Measurements from ENCODE around the gene INSM2. TPM values are rescaled to one million over a fixed set of nuclear protein-coding genes. Genes with fewer than 3 reads are reported as not detected.

The INSM2 gene, protein sequence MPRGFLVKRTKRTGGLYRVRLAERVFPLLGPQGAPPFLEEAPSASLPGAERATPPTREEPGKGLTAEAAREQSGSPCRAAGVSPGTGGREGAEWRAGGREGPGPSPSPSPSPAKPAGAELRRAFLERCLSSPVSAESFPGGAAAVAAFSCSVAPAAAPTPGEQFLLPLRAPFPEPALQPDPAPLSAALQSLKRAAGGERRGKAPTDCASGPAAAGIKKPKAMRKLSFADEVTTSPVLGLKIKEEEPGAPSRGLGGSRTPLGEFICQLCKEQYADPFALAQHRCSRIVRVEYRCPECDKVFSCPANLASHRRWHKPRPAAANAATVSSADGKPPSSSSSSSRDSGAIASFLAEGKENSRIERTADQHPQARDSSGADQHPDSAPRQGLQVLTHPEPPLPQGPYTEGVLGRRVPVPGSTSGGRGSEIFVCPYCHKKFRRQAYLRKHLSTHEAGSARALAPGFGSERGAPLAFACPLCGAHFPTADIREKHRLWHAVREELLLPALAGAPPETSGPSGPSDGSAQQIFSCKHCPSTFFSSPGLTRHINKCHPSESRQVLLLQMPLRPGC
- 0.13 and 0.38 TPM in 2 replicates for total RNA-seq (2014; rRNA removed; shearing (Covaris generic))

DNA sequence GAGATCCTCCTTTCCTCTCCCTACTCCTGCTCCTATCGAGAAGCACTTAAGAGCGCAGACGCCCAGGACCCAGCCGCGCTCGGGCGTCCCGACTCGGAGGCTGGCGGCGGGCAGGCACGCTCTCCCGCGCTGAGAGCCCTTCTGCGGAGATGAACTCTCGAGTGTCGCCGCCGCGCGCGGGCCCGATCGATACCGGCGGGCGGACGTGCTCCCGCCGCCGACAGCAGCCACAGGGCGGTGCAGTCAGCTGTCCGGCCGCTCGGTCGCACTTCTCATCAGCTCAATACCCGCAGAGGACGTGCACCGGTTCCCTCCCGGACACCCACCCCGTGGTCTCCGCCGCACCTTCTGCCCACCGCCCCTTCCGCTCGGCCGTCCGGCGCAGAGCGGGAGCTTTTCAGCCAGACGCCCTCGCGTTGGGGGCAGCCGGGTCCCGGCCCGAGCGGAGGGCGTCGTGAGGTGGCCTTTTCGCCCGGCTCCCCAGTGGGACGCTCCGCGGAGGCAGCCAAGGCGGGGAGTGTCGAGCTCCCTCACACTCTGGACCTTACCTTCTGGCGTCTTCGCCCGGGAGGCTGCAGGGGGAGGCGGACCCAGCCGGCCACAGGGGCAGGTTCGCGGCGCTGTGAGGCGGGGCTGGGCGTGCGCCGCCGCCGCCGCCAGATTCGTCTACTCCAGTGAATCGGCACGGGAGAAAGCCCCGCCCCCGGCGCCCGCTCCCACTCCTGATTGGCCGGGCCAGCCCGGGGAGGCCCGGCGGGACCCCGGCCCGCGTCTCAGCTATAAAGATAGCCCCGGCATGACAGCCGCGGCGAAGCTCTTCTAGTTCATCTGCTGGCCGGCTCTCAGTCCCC, at the start of gene INSM2:
Gene INSM2, plus strand, starts transcription at position 808 of the 851 bp plus-strand sequence. CDS start 89 bp downstream, outside the sequence.
- no peaks in the 10 kb centered on the region for H3K9me3 ChIP-seq (replicated peaks)
- no peaks in the 10 kb centered on the region for H3K4me1 ChIP-seq
- DNase-seq, result peak; percentile 91
- H3K36me3 ChIP-seq, result no peaks in the 10 kb centered on the region
- H3K27me3 ChIP-seq, result no peaks in the 10 kb centered on the region
- H3K4me3 ChIP-seq, result peak within 1 kb of the TSS; percentile 68
- H3K27ac ChIP-seq, result no peak within 1 kb of the TSS

DNA sequence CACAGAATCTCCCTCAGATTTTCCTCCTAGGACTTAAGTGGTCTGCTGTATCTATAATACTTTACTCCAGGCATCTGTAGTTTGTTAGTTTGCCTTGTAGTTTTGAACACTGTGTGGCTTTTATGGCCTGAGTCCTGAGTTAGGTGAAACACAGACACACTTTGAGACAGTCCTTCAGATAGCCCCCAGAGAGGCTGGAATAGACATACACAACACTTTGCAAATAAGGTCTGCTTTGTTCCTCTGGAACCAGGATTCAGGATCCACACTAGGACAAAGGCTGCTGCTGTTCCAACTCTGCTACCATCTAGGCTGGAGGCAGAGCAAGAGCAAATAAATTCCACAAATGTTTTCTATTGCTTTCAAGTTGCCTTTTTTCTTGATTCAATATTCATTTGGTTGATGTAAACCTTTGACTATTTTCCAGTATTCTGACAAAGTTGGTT, 41.4 kb upstream of the INSM2 start:
- H3K27me3 ChIP-seq, result no peaks in the 10 kb centered on the region
- no peak overlapping the region for H3K27ac ChIP-seq
- no peaks in the 10 kb centered on the region for H3K36me3 ChIP-seq
- 0 out of 2 replicates have a peak, but pooled peaks cover 3% of the 10 kb centered on the region for H3K9me3 ChIP-seq (replicated peaks)
- no peak overlapping the region for H3K4me3 ChIP-seq
- H3K4me1 ChIP-seq, result no peaks in the 10 kb centered on the region
- no peak for DNase-seq

DNA sequence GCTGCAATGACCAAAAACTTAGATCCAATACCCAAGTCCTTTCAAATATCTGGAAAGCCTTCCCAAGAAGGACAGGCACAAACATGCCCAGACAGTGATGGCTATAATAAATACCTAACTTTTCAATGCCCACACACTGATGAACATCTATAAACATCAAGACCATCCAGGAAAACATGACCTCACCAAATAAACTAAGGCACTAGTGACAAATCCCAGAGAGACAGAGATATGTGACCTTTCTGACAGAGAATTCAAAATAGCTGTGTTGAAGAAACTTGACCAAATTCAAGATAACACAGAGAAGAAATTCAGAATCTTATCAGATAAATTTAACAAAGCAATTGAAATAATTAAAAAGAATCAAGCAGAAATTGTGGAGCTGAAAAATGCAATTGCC, 38.7 kb upstream of the INSM2 start:
- Histone ChIP-seq H3K4me3 (no peak overlapping the region), H3K4me1 (no peaks in the 10 kb centered on the region), H3K27ac (no peak overlapping the region), H3K27me3 (no peaks in the 10 kb centered on the region), H3K36me3 (no peaks in the 10 kb centered on the region), H3K9me3 (replicated peaks) (0 out of 2 replicates have a peak, but pooled peaks cover 3% of the 10 kb centered on the region)
- DNase-seq, result no peak

DNA sequence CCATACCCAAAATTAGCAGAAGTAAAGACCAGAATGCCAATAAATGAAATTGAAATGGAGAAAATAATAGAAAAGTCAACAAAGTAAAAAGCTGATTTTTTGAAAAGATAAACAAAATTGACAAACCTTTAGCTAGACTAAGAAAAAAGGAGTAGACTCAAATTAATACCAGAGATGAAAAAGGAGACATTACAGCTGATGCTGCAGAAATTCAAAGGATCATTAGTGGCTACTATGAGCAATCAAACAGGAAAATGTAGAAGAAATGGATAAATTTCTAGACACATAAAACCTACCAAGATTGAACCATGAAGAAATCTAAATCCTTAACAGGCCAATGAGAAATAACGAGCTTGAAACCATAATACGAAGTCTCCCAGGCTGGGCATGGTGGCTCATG, 34.8 kb upstream of the INSM2 start:
- Histone ChIP-seq H3K36me3 (no peaks in the 10 kb centered on the region), H3K4me1 (no peaks in the 10 kb centered on the region), H3K9me3 (replicated peaks) (no peaks in the 10 kb centered on the region), H3K27ac (no peak overlapping the region), H3K27me3 (no peaks in the 10 kb centered on the region), H3K4me3 (no peak overlapping the region)
- DNase-seq, result no peak

DNA sequence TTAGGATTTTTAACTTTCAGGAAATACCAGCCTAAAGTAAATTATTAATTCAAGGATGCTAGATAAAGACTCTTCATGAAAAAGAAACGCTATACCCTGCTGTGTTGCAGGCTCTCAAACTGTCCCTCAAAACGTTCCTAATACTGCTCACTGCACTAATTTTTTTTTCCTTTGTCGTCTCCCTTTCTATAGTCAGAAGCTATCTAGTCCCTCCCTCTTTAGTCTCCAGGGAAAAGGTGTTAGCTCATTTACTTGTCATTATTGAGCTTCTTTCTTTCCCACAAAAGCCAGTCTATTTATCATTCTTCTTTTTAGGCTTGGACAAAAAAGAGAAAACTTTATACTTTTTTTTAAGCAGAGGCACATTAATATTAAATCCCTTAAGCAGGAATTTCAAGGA, 30.3 kb upstream of the INSM2 start:
- no peaks in the 10 kb centered on the region for H3K36me3 ChIP-seq
- H3K9me3 ChIP-seq (replicated peaks), result no peaks in the 10 kb centered on the region
- H3K4me3 ChIP-seq, result no peak overlapping the region

DNA sequence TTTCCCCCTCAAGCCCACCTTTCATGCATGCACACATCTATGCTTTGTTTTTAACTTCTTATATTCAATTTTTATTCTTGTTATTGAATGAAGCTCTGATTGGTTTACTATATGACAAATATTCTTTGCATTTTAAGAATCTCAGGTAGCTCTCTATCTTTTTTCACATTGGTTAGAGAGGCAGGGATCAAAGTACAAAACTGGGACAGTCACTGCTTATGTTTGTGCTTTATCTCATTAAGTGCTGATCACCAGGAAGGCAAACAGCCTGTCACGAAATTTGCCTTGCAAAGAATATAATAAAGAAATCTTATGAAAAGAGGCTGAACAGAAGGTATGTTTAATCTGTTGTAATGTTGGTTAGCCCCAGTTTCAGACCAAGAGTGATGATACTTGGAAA, 29.7 kb upstream of the INSM2 start:
- no peak for DNase-seq
- H3K36me3 ChIP-seq, result no peaks in the 10 kb centered on the region
- H3K27me3 ChIP-seq, result no peaks in the 10 kb centered on the region
- no peak overlapping the region for H3K27ac ChIP-seq
- H3K4me1 ChIP-seq, result no peaks in the 10 kb centered on the region
- H3K9me3 ChIP-seq (replicated peaks), result no peaks in the 10 kb centered on the region
- H3K4me3 ChIP-seq, result no peak overlapping the region

More for the DNA sequence above, 30.3 kb upstream of the INSM2 start:
- no peak overlapping the region for H3K27ac ChIP-seq
- no peaks in the 10 kb centered on the region for H3K27me3 ChIP-seq
- no peaks in the 10 kb centered on the region for H3K4me1 ChIP-seq
- no peak for DNase-seq

DNA sequence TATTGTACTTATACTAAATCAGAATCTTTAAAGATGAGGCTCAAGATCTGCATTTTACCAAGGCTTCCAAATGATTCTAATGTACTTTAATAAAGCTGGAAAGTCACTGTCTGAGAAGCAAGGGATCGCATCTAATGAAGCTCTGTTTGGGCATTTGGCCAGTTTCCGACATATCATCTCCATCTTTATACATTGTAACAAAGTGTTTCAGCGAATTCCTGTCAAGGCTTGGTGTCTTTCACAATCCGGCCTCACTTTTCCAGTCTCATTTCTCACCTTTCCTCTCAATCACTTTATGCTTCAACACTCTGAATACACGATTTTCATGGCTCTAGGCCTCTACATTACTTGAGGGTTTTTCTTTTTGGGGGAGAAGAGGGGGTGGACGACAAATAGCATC, 27.5 kb upstream of the INSM2 start:
- Histone ChIP-seq H3K4me1 (no peaks in the 10 kb centered on the region), H3K4me3 (no peak overlapping the region), H3K36me3 (no peaks in the 10 kb centered on the region), H3K9me3 (replicated peaks) (no peaks in the 10 kb centered on the region), H3K27me3 (no peaks in the 10 kb centered on the region), H3K27ac (no peak overlapping the region)
- no peak for DNase-seq

DNA sequence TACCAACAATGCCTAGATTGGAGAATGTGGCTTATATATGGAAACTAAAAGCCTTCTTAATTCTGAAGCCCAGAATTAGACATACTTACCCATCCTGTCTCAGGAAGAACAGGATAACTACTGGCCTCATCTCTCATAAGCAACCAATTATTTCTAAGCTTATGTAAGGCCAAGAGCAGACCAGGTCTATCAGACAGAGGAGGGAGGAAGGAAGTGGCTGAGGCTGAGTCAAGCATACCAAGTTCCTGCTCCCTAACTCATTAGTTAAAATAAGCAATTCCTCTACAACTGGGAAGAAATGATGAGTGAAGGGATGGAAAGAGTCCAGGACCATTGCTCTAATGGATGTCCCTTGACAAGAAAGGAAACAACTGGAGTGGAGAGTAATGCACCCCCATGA, 27.0 kb upstream of the INSM2 start:
- no peaks in the 10 kb centered on the region for H3K9me3 ChIP-seq (replicated peaks)
- H3K27ac ChIP-seq, result no peak overlapping the region
- H3K36me3 ChIP-seq, result no peaks in the 10 kb centered on the region
- no peak overlapping the region for H3K4me3 ChIP-seq
- DNase-seq, result no peak
- no peaks in the 10 kb centered on the region for H3K27me3 ChIP-seq
- H3K4me1 ChIP-seq, result no peaks in the 10 kb centered on the region

DNA sequence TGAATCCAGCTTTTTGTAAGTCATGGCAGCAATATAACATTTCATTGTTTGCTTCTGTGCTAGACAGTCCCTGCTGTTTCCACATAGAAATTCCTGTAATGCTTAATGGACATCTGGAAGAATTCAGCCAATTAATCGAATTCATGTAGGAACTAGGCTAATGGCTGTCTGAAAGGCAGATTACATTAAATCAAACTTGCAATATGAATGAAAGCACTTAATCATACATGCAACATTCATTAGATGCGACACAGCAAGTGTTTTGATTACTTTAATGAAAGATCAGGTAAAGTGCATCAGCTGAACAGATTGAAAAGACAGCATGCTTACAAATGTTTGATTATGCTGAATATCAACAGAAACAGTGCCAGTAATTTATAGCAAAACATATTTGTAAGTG, 24.1 kb upstream of the INSM2 start:
- DNase-seq, result no peak
- no peaks in the 10 kb centered on the region for H3K27me3 ChIP-seq
- H3K9me3 ChIP-seq (replicated peaks), result no peaks in the 10 kb centered on the region
- H3K36me3 ChIP-seq, result no peaks in the 10 kb centered on the region
- H3K4me1 ChIP-seq, result no peaks in the 10 kb centered on the region
- no peak overlapping the region for H3K4me3 ChIP-seq
- H3K27ac ChIP-seq, result no peak overlapping the region

DNA sequence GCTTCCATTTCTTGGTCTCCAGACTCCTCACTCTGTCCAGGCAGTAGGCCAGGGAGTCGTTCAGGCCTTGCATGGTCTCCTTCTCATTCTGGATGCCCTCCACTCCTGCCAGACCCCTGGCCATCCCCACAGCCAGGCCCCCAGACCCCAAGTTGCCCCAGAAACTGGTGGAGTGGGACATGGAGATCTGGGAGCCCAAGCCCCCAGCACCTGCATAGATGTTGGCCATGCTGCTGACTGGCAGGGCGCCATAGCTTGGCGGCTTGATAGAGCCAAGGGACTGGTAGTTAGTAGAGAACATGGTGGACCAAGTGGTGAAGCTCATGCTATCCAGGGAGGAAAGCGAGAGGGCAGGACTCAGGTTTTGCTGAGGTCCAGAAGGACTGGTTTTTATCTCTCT, 21.2 kb upstream of the INSM2 start:
- Histone ChIP-seq H3K4me3 (no peak overlapping the region), H3K9me3 (replicated peaks) (no peaks in the 10 kb centered on the region), H3K36me3 (no peaks in the 10 kb centered on the region), H3K27ac (no peak overlapping the region), H3K27me3 (no peaks in the 10 kb centered on the region), H3K4me1 (no peaks in the 10 kb centered on the region)
- DNase-seq, result no peak

DNA sequence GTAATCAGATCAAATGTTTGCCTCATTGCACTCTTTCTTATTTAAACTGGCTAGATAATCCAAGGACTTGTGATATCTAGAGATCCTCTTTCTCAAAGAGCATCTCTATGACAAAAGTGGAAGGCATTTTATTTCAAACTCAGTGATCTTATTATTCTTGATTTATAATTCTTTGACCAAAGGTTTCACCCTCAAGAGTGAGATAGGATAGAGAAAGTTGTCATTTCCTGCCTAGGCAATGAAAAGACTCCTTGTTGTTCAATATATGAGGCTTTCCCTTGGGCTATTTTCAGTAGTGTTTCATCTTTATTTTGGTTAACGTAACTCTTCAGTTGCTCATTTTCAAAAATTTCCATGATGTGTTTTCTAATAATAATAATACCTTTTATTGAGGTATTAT, 18.0 kb upstream of the INSM2 start:
- no peak overlapping the region for H3K27ac ChIP-seq
- no peak overlapping the region for H3K4me3 ChIP-seq
- DNase-seq, result no peak
- H3K9me3 ChIP-seq (replicated peaks), result no peaks in the 10 kb centered on the region
- no peaks in the 10 kb centered on the region for H3K4me1 ChIP-seq
- H3K36me3 ChIP-seq, result no peaks in the 10 kb centered on the region
- H3K27me3 ChIP-seq, result no peaks in the 10 kb centered on the region

DNA sequence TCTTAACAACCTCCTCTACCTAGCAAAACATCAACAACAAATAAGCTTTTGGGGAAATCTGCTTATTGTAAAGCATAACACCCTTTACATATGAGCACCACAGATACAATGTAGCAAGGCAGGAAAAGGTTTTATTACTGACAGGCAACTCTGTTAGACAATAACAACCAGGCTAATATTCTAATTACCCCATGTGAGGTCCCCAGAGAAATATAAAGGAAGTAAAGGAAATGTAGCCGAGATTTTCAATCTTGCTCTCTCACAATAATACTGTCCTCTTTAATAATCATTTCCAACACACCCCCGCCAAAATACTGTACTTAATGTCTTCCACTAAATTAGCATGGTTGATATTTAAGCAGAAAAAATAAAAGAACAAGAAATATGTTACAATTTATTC, 14.0 kb upstream of the INSM2 start:
- H3K27me3 ChIP-seq, result no peaks in the 10 kb centered on the region
- no peak overlapping the region for H3K27ac ChIP-seq
- no peaks in the 10 kb centered on the region for H3K9me3 ChIP-seq (replicated peaks)
- no peaks in the 10 kb centered on the region for H3K36me3 ChIP-seq
- no peak overlapping the region for H3K4me3 ChIP-seq
- no peaks in the 10 kb centered on the region for H3K4me1 ChIP-seq
- no peak for DNase-seq

DNA sequence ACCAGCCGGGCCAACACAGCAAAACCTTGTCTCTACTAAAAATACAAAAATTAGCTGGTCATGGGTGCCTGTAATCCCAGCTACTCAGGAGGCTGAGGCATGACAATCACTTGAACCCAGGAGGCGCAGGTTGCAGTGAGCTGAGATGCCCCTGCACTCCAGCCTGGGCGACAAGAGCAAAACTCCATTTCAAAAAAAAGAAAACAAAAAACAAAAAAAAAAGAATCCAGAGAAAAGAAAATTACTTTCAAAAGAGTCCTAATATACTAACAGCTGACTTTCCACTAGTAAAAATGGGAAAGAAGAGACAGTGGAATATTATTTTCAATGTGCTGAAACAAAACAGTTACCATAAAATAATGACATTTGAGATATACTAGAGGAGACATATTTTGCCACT, 8.3 kb upstream of the INSM2 start:
- Histone ChIP-seq H3K4me1 (no peaks in the 10 kb centered on the region), H3K27ac (no peak overlapping the region), H3K36me3 (no peaks in the 10 kb centered on the region), H3K4me3 (no peak overlapping the region), H3K9me3 (replicated peaks) (no peaks in the 10 kb centered on the region), H3K27me3 (no peaks in the 10 kb centered on the region)
- DNase-seq, result no peak

DNA sequence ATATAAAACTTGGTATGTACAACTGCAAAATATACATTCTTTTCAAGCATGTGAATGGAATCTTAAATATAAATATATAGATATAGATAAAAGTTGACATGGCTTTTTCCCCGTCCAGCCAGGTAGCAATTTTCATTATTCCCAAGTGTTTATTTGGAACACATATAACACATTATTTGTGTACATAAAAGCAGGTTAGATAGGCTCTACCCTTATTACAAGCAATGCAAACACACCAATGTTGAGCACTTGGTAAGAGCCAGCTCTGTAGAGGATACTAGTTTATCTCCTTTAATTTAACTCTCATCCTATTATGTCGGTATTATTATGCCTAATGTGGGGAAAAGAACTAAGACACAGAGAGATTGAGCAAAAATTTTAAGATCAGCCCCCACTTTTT, 7.0 kb upstream of the INSM2 start:
- H3K27ac ChIP-seq, result no peak overlapping the region
- H3K4me3 ChIP-seq, result no peak overlapping the region
- H3K36me3 ChIP-seq, result no peaks in the 10 kb centered on the region
- no peaks in the 10 kb centered on the region for H3K27me3 ChIP-seq
- no peaks in the 10 kb centered on the region for H3K9me3 ChIP-seq (replicated peaks)
- no peaks in the 10 kb centered on the region for H3K4me1 ChIP-seq
- no peak for DNase-seq
